CD4-positive, alpha-beta T cell treated with Interleukin-1 beta for 1 hour (primary cell): ENCODE results near the gene NES.

Experiments used
- DNase-seq, 2 donors: peaks; one replicate each; pipeline ENCODE4 v3.0.0-alpha.2; 2020 to 2022

The NES gene

DNA sequence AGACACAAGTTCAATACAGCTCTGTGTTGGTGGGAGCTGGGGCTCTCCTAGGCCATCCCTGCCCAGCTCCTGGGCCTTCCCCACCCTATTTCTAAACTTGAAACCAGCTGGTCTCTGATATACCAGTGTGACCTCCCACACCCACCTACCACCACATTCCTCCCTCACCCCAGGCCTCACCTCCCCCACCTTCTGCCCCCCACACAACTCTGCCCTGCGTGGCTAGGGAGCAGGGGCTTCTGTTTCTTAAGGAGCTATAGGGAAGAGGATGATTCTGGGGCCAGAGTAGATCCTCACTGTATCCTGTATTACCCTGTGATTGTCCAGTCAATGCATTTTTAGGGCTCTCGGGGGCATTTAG lies 16.5 kb downstream of the NES start:
- no peak for DNase-seq

DNA sequence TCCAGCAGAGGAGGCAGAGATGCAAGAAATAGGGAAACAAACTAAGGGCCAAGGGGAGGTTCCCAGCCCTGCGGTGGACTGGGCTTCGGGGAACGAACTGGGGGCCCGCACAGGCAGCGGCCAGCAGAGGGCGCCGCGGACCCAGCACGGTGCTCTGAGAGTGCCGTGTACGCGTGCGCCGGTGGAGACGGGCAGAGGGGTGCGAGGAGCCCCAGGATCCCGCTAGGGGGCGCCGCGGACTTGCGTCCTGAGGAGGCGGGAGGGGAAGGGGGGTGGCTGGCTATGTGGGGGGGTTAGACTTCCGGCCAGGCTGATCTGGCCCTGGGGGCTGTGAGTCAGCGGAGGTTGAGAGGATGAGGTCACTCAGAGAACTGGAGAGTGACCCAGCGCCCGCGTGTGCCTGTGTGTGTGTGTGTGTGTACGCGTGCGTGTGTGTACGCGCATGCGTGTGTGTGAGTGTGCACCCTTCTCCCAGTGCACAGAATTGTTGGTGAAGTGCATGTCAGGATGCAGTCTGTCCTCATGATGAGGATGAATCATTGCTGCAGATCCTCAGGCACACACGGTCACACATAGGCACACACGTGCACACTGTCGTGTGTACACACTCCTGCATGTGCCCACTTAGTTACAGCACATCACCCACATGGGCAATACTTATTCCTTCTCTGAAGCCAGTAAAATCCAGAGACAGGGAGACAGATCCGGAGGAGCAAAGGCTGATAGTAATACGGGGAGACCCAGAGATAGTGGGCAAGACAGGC lies 17.0 kb downstream of the NES start:
- DNase-seq, result peak; percentile 92 to 93

DNA sequence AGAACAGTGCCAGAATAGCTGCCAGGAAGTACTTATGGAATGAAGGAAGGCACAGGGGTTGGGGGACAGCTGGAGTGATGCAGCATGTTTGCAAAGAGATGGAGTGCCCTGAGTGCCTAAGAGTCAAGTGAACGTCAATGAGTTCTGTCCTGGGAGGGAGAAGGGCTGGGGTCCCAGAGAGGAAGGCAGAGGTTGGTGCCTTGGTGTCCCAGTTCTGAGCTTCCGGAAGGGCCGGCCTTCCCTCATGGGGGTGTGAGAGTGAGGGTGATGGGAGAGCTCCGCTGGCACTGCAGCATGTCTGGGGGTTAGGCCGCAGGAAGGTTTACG lies 17.6 kb downstream of the NES start:
- no peak for DNase-seq

DNA sequence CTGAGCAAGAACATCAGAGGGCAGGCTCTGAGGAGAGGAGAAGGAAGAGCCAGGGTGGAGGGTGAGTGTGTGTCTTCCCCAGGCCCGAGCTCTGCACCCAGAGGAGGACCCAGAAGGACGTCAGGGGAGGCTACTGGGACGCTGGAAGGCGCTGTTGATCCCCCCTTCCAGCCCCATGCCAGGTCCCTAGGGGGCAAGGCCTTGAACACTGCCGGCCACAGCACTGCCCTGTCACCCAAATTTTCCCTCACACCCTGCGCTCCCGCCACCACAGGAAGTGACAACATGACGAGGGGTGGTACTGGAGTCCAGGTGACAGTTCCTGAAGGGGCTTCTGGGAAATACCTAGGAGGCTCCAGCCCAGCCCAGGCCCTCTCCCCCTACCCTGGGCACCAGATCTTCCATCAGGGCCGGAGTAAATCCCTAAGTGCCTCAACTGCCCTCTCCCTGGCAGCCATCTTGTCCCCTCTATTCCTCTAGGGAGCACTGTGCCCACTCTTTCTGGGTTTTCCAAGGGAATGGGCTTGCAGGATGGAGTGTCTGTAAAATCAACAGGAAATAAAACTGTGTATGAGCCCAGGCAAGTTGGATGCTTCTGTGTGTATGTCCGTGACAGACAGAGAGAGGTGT lies 18.1 kb downstream of the NES start:
- no peak for DNase-seq

DNA sequence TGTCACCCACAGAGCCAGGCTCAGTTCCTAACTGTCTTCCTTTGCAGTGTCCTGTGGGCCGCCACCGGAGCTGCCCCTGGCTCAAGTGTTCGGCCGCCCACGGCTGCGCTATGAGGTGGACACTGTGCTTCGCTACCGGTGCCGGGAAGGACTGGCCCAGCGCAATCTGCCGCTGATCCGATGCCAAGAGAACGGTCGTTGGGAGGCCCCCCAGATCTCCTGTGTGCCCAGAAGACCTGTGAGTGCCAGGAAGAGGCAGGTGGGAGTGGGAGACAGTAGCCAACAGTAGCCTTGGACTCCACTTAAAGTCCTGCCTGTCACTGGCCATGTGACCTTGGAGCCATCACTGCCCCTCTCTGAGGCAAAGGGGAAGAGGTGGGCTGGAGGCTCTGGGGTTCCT lies 18.7 kb downstream of the NES start:
- no peak for DNase-seq

DNA sequence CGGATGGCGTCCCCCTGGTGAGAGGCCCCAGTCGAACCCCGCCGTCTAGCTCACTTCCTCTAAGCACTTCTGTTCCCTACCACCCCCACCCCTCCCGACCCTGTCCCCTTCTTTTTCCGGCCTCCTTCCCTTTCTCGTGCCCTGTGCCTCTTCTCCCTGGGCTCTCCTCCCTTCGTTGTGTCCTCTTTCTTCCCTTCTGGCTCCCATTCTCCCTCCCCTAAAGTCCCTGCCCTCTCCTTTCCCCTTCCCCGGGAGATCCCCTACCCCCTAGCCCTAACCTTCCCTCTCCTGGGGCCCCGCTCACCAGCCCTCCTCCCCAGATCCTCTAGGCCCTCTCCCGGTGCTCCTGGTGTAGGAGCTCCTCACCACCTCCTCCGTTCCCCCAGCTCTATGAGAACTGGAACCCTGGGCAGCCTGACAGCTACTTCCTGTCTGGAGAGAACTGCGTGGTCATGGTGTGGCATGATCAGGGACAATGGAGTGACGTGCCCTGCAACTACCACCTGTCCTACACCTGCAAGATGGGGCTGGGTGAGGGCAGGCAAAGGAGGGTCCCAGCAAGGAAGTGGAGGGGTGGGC lies 19.4 kb downstream of the NES start:
- no peak for DNase-seq

DNA sequence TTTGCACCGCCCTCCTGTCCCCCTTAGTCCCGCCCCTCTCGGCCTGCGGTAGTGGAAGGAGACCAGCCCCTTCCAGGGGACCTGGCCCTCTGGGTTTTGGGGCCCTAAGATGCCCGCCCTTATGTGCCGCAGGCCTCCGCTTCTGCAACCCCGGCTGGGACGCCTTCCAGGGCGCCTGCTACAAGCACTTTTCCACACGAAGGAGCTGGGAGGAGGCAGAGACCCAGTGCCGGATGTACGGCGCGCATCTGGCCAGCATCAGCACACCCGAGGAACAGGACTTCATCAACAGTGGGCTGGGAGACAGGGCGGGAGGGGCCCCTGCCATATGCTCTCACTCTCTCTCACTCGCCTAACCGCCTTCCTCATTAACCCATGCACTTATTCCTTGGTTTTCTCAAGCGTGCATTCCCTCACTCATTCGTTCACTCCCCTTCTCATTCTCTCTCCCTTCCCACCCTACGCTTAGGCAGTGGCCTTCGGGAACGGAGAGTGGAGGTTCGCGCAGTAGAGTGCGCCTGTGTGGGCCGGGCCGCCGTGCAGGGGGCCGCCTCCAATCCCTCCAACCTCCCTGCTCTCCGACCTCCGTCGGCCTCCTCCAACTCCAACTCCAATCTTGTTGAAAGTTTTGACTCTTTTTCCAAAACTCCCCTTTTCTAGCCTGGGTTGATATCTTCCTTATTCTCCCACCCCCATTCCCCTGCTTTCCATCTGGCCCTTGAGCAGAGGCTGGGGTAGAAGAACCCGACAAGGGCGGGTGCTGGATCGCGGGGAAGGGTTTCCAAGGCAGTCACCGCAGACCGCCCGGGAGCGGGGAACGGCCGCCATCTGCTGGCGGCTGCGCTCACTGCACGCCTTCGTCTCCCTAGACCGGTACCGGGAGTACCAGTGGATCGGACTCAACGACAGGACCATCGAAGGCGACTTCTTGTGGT lies 20.1 kb downstream of the NES start:
- peak; percentile 75 to 78 for DNase-seq

DNA sequence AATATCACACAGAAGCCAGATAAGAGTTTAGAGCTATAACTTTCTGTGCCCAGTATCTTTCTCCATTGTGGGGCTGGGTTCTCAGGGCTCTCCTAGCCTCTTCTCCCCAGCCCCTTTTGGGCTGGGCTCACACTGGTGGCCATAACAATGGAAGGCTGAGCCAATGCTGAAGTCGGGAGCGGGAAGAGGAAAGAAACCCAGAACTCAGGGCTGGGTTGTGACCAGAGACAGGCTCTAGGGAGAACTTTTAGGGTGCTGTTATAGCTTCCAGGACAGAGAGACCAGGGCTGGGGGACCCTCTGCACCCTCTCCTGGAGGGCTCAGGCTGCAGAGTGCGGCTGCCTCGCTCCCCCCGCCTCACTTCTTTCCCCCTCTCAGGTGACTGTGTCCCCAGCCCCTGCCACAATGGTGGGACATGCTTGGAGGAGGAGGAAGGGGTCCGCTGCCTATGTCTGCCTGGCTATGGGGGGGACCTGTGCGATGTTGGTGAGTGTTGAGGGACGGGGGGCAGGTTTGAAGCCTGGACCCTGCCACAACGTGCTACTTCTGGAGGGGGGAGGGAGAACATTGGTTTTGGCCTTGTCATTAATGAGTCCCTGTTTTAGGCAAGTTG lies 21.2 kb downstream of the NES start:
- DNase-seq, result no peak

DNA sequence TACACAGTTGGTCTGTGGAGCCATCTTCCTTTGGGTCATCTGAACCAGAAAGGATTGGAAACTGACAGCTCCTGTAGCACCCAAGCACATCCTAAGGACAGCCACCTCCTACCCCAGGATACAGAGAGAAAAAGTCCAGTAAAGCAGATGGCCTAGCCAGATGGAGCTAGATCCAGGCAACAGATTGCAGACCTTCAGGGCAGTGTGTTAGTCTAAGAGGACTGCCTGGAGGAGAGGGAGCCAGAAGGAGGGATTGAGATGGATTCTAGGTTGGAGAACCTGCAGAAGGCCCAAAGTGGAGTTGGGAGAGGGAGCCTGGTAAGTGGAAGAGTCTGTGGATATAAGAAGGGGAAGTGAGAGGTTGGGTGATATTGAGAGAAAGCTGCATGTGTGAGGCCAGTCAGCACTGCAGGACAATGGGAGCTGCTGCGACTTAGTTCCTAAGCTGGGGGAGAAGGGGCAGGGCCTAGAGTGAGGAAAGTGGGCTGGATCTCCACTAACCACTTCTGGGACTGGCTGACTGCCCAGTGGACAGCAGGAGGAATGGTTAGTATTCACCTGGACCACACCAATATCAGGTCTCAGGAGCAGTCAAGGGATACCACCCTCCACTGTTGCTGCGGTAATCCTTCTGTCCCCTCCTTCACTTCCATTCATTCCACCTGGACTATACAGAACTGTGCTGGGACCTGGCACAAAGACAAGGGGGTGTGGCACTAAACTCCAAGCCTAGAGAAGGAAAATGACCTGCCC lies 21.9 kb downstream of the NES start:
- DNase-seq, result no peak

DNA sequence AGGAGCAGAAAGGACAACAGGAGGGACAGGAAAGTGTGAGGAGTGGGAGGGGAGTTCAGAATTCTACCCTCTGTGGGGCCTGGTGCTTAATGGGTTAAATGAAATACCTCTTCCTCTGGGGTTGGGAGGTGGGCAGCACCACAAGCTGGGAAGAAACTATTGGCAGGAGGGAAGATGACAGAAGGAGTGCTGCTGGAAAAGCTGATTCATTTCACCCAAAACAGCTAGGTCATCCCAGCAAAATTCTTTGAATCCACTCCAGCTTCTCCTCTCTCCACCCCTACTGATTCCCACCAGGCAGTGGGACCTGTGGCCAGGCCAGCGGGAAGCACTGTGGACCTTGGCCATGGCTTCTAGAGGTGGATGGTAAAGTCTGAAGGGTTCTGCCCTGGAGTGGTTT lies 22.5 kb downstream of the NES start:
- DNase-seq, result no peak

DNA sequence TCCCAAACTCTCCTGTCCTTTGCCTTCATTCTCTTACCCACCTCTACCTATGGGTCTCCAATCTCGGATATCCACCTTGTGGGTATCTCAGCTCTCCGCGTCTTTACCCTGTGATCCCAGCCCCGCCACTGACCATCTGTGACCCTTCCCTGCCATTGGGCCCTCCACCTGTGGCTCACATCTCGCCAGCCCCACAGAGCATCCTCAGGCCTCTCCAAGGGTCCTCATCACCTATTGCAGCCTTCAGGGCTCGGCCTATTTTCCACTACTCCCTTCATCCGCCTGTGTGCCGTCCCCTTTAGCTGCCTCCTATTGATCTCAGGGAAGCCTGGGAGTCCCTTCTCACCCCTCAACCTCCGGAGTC lies 24.2 kb downstream of the NES start:
- no peak for DNase-seq

DNA sequence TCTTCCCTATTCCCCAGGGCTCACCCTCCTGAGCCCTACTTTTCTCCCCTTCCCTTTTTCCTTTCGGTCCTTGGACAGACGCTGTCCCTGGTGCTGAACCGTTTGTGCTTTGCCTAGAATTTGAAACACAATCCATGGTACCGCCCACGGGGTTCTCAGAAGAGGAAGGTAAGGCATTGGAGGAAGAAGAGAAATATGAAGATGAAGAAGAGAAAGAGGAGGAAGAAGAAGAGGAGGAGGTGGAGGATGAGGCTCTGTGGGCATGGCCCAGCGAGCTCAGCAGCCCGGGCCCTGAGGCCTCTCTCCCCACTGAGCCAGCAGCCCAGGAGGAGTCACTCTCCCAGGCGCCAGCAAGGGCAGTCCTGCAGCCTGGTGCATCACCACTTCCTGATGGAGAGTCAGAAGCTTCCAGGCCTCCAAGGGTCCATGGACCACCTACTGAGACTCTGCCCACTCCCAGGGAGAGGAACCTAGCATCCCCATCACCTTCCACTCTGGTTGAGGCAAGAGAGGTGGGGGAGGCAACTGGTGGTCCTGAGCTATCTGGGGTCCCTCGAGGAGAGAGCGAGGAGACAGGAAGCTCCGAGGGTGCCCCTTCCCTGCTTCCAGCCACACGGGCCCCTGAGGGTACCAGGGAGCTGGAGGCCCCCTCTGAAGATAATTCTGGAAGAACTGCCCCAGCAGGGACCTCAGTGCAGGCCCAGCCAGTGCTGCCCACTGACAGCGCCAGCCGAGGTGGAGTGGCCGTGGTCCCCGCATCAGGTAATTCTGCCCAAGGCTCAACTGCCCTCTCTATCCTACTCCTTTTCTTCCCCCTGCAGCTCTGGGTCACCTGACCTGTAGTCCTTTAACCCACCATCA lies 24.8 kb downstream of the NES start:
- no peak for DNase-seq

DNA sequence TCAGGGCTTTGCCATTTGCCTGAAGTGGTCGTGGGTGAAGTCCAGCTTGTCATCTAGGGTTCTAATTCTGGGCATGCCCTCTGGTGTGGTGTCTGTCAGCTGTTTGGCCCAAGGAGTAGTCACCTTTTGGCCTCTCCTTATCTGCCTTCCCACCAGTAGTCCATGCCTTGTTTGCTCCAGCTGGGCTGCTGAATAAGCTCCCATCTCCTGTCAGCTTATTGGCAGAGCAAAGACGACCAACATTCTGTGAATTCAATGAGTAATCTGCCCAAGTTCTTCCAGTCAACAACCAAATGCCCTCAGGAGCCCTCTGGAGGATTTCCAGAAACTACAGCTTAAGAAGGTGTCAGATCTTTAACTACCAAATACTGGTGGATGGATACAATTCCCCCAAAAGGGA lies 28.3 kb downstream of the NES start:
- no peak for DNase-seq

DNA sequence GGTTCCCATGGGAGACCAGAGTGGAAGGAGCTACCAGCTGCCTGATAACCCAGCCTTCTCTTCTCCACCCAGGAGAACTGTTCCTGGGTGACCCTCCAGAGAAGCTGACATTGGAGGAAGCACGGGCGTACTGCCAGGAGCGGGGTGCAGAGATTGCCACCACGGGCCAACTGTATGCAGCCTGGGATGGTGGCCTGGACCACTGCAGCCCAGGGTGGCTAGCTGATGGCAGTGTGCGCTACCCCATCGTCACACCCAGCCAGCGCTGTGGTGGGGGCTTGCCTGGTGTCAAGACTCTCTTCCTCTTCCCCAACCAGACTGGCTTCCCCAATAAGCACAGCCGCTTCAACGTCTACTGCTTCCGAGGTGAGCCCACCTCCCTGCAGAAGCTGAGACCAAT lies 28.7 kb downstream of the NES start:
- no peak for DNase-seq

DNA sequence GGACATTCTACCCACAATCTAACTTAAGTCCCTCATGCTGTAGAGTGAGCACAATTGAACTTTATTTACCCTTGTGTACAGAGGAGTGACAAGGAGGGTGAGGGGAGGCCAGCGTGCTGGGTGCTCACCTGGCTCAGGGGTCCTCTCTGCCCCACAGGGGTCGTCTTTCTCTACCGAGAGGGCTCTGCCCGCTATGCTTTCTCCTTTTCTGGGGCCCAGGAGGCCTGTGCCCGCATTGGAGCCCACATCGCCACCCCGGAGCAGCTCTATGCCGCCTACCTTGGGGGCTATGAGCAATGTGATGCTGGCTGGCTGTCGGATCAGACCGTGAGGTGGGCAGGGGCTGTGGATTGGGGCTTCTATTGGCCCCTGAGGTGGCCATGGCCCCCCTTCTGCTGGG lies 29.9 kb downstream of the NES start:
- DNase-seq, result no peak

DNA sequence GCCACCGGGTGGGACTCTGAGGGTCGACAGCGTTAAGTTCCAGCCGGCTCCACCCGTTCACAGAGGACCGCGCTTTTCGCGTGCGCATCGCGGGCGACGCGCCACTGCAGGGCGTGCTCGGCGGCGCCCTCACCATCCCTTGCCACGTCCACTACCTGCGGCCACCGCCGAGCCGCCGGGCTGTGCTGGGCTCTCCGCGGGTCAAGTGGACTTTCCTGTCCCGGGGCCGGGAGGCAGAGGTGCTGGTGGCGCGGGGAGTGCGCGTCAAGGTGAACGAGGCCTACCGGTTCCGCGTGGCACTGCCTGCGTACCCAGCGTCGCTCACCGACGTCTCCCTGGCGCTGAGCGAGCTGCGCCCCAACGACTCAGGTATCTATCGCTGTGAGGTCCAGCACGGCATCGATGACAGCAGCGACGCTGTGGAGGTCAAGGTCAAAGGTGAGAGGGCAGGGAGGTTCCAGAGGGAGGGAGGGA lies 30.4 kb downstream of the NES start:
- DNase-seq, result no peak

DNA sequence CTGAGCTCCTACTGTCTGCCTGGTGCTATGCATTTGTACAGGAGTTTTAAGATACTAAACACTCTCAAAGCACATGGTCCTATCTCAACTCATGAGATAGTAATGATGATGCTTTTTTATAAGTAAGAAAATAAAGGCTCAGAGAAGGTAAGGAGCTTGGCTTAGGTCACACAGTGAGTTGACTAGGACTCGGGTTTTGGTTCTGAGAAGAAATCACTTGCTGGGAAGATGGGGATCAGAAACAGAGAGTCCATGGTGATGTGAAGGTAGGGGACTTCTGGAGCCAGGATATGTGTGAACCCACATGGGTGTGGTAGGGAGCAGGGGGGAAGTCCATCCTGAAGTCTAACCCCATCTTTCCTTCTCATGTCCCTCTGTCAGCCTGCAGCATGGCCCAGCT lies 31.5 kb downstream of the NES start:
- no peak for DNase-seq

DNA sequence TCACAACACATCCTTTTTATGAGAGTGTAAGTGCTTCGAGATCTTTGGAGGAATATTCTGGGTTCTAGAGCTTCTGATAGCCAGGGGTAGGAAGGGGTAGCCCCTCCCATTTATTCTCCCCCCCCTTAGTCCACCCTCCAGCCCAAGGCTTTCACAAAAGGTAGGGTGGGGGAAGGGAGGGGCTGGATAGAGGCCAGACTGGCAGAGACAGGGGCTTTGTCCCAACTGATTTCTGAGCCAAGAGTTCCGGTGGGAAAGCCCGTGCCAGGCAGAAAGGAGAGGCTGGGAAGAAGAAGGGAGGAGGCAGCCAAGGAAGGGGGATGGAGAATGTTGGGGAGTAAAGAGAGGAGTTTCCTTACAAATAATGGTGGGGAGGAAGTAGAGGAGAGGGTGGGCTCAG lies 32.2 kb downstream of the NES start:
- no peak for DNase-seq

DNA sequence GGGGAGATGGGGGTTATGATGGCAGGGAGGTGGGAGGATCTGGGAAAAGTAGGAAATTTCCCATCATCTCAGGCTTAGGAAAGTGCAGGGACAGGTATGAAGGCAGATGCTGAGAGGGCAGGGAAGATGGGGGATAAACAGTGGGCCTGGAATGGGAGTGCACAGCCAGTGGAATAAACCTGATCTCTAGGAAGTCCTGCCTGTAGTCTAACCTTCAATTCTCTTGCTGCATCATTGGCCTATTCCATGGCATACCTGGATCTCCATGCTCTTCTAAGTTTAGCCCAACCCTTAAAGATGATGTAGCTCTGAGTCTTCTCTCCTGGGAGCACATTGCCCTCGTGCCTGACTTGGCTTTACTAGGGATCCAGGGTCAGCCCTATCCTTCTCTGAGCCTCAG lies 32.6 kb downstream of the NES start:
- no peak for DNase-seq

DNA sequence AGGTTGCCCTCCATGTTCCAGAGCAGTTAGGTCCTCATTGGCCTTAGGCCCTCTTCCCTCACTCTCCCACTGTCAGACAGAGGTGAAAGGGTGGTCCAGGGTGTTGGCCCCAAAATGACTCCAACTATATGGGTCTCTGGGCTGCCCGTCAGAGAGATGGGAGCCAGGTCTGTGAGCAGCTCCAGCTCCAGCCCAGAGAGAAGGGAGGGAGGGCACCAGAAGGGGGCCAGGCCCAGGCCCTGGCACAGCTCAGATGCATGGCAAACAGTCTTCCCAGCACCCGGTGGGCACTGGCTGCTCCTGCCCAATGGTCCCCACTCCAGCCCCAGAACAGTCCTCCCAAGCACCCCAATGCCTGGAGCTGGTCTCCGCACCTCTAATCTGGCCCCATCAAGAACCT lies 33.1 kb downstream of the NES start:
- no peak for DNase-seq

DNA sequence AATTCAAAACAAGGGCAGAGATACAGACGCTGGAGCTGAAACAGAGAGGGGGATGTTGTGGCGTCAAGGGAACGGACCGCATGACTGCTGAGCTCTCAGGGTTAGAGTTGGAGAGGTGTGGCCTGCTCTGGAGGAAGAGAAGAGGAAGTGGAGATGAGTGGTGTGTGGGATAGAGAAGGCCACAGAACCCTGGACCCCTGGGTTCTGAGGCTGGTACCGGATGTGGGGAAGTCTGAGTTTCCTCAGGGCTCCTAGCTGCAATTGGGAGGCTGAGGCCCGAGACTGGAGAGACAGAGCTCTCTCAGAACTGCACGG lies 33.5 kb downstream of the NES start:
- no peak for DNase-seq
